Measurements from ENCODE around the gene AGBL4.
A peak's percentile ranks its signal among the peaks of the same experiment; 100 is the strongest.

Gene AGBL4

GRCh38 chr1:48676376-48676775, 1347.4 kb downstream of the AGBL4 start:
- no peak for DNase-seq

DNA sequence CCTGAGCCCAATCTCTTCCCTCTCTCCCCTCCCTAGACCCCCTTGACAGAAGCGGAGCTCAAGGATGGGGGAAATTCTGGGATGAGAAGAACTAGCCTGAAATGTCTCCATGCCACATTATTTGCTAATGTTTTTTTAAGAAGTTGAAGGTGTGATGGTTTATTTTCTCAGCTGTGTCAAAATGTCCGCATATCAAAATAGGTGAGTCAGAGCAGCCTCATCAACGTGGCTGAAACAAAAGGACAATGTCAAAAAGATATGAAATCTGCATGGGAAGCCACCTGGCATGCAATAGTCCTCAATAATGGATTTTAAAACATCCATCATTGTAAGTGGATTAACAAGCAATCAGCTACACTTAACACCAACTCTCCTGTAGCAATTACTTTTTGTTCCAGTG, 1348.5 kb downstream of the AGBL4 start:
- no peak for DNase-seq

GRCh38 chr1:48674641-48675040, 1349.1 kb downstream of the AGBL4 start:
- peak; percentile 82 for DNase-seq

GRCh38 chr1:48673332-48674105, 1350.2 kb downstream of the AGBL4 start:
- DNase-seq: no peak

DNA sequence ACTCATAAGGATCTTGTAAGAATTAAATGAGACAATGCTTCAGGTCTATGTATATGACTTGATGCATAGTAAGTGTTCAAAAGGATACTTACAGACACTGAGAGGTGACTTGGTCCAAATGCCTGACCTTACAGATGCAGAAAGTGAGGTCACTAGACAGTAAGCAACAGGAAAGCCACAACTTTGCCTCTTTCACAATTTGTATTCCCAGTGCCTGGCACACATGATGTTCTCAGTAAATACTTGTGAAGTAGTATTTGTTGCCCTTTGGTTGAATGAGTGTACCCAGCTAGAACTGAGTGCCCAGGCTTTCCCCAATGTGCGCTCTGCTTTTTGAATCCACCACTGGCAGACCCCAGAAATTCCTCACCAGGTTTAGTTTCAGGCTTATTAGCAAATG, 1352.2 kb downstream of the AGBL4 start:
- DNase-seq: no peak

DNA sequence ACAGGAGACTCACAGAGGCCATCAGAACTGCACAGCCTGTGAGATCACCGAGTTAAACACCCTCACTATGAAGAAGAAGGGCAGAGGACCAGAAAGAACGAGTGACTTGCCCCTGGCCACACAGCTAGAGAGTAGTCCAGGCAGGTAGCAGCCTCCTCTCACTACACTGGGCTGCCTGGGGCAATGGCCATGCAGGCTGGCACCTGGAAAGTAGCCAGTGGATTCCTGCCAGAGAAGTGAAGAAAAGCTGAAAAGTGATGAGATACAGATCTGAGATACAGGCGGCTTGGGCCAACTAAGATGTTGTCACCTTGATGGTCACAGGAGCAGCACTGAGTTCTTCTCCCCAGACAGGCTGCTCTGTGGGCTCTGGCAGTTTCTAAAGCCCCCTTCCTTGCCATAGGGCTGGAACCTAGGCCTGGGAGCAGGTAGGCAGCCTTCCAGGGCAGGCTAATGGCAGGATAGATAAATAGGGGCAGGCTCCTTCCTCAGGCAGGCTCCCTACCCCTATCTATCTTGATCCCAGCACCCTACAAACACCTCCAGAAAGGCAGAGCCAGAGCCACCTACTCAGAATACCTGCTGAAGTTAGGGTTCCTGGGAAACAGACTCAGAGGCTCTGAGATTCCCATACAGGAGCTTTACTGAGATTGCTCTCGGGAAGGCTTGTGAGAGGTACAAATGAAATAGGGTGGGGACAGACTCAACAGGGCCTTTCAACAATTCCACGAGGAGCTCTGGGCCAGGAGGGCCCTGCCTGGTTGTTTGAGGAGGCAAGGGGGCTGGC, 1353.3 kb downstream of the AGBL4 start:
- no peak for DNase-seq

DNA sequence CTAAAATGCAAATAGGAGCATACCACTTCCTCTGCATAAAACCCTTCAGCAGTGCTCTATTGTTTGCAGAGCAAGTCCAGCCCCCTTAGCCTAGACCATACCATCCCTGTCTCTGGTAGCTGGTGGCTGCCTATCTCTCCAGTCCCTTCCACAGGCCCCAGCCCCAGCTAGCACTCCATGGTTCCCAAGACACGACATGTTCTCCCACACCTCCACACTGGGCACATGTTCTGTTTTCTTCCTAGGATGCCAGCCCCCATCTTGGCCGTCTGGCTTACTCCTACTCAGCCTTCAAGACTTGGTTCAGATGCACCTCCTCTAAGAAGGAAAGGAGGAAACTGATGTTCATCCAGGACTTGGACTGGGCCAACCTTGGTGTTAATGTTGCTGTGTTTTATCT, 1355.4 kb downstream of the AGBL4 start:
- DNase-seq: no peak

DNA sequence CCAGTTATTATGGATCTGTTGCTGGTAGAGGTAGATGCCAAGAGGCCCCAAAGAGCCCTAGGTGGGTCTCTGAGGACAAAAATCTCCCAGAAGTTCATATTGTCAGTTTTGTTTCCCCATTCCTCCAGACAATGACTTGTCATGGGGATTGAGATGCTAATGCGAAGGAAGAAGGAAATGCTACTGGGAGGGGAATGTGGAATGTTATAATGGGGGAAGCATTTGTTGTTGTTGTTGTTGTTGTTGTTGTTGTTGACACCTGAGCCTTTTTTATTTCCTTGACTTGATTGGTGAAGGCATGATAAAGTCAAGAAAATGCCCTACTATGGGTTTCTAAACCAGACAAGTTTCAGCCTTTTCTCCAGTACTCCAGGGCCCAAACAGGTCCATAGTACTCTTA, 1356.0 kb downstream of the AGBL4 start:
- DNase-seq: no peak

GRCh38 chr1:48665708-48666407, 1357.9 kb downstream of the AGBL4 start:
- DNase-seq: no peak

GRCh38 chr1:48661726-48662463, 1361.9 kb downstream of the AGBL4 start:
- no peak for DNase-seq

GRCh38 chr1:48659801-48660200, 1364.0 kb downstream of the AGBL4 start:
- DNase-seq: no peak

GRCh38 chr1:48657413-48657812, 1366.3 kb downstream of the AGBL4 start:
- DNase-seq: no peak

DNA sequence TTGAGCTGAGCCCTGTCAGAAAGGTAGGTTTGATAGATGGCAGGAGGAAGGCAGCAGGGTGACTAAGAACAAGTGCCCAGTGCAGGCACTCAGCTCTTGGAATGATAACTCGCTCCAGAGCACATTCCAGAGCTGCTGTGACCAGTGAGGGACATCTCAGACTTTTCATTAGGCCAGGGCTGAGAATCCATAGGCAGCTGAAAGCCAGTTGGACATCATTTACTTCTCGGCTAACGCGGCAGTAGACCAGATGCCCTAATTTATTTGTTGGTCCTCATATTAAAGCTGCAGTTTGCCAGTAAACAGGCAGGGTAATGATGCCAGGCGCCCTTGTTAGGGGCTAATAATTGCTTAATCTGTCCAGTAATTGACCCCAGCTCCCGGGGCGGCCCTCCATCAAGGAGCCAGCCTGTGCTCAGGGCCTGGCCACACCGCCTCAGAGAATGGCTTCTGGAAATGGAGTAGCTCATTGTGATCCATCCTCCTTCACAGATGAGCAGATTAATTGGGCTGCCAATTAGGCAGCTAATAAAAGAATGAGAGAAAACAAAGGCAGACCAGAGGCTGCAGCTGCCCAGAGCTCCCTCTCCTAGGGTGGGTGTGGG, 1369.0 kb downstream of the AGBL4 start:
- no peak for DNase-seq

GRCh38 chr1:48652334-48652733, 1371.4 kb downstream of the AGBL4 start:
- DNase-seq: no peak

DNA sequence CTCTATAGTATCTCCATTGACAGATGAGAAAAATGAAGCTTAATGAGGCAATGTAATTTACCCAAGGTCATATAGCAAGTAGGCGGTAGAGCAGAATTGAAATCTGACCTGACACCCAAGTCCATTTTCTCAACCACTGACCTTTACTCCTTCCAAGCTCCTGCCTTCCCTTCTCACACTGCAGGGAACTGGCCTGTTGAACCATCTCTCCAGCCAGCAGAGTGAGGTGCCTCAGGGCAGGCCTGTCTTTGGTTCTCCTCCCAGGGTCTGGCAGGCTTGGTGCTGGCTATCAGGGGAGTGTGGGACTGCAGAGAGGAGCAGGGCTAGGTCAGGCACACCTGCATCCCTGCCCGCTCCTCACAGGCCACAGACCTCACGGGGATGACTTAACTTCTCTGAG, 1373.9 kb downstream of the AGBL4 start:
- DNase-seq: no peak

DNA sequence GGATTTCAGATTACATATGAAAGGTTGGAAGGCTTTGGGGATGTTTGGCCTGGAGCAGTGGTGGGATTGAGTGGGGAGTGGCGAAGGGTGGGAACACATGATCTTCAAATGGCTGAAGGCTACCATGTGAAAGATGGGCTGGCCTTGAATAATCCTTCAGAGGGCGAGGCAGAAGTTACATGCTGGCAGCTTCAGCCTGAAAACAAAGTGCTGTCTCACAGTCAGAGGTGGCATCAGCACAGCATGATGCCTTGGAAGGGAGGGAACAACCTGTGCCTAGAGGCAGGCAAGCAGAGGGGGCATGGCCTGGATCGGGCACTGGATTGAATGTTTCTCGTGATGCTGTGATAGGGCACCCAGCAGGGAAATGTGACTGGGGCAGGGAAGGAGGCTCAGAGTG, 1377.9 kb downstream of the AGBL4 start:
- no peak for DNase-seq

DNA sequence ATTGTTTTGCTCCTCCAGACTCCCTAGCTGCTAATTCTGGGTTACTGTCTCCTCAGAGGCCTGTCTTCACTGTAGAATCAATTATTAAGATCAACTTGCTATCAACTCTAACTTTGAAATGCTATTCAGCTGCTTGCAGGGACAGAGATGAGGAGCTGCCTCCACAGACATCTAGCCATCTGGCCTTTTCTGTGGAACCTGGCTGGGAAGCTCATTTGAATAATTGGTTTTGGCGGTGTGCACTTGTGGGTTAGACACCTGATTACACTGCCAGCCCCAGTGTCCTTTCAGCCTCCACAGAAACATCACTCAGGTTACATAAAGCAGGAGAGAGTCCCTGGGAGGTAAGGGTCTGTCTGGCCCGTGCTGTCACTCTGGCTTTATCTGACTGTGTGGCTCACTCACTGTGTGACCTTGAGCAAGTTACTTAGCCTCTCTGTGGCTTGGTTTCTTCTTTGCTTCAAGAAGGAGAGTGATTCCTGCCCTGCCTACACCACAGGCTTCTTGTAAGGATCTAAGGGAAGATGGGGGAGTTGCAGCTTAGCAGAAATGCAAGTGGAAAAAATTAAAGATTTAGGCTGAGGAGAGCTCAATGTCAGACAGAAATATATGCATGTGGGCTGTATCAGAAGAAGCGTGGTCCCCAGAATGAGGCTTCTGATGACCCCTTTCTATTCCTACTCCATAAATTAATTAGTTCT, 1378.7 kb downstream of the AGBL4 start:
- DNase-seq: no peak

GRCh38 chr1:48644190-48644900, 1379.4 kb downstream of the AGBL4 start:
- no peak for DNase-seq

DNA sequence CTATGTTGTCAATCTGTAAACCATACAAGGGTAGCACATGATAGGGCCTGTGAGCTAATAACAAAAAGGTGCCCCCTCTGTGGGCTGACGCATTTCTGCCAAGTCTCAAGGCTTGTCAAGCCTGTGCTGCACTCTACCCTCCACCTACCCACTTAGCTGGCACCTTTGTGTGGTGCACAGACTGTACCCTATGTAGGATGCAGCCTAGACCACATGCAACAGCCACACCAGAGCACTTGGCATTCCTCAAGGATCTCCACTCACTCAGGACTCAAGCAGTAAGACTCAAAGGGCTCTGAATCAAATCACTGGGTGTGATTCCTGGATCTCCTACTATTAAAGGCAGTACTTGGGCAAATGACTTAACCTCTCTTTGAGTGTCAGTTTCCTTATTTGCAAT, 1380.6 kb downstream of the AGBL4 start:
- DNase-seq: no peak

DNA sequence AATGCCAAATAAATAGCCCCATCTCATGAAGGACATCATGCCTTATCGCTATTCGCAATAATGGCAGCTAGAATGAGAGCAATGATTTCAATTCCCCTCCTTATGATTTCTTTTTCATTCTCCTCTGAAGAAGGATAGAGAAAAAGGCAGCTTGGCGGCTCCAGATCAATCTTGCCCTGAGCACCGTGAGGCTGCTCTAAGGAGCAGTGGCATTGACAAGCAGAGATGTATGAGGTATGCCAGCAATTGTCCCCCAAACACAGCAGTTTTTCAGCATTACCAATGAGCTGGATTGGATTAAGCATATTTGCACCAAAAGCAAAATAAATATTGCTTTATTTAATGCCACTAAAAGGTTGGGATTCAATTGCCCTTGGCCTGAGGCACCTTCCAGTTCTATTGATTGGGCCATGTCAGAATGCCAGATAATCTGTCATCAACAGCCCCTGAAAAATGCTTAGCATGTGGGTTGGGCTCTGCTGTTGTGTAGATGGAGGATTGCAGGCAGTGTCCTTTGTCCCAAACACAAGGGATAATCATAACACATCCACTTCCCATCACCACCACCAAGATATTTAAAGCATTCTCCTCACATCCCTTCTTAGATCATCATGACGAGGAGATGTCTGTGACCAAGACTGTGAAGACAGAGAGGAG, 1382.8 kb downstream of the AGBL4 start:
- no peak for DNase-seq

DNA sequence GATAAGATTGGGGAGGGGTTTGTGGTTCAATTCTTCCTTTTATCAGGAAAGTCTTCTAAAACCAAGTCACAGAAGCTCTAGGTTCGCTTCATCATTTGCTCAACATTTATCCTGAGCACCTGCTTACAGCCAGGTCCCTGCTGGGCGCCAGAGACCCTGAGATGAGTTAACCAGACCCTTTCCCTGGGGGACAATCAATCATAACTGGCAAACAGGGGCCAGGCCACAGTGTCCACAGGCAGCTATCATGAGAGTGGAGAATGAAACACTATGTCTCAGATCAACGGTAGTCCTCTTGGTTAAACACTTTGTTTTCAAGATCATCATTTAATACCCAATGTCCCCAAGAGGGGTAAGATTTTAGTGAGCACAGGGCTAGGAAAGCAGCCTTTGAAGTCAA, 1393.9 kb downstream of the AGBL4 start:
- no peak for DNase-seq

All from fibroblast of skin of right biceps (primary cell).